GM21717 (cell line): ENCODE results near the gene WDR72.
"Not testable (repeated sequence)": the region's sequence is repeated elsewhere in the genome, so short reads cannot be mapped to it uniquely, and the experiment has no call there.

Experiments
- ATAC-seq: cut with Tn5 transposase; IDR thresholded peaks from one replicate; pipeline ENCODE4 v1.9.1; 2021; ENCODE audit warnings: mild to moderate bottlenecking, moderate library complexity; ENCODE audit not compliant: unreplicated experiment

The WDR72 gene

DNA sequence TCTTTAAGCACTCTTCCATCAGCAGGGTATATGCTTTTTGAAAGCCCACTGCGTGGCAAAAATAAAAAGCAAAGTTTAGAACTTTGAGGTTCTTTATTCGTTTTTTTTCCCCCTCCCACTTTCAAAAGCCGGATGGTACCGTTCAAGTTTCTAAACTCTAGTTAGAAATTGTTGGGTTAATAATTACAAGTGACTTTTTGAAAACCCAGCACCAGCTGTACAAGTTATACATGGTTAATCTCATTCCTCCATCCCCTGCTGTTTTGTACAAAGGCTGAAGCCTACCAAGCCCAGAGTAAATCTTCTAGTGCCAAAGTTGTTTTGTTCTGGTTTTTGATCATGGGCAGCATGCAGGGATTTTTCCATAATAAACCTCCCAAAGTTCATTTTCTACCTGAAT is 48.6 kb downstream of the WDR72 start:
- ATAC-seq: no peak

DNA sequence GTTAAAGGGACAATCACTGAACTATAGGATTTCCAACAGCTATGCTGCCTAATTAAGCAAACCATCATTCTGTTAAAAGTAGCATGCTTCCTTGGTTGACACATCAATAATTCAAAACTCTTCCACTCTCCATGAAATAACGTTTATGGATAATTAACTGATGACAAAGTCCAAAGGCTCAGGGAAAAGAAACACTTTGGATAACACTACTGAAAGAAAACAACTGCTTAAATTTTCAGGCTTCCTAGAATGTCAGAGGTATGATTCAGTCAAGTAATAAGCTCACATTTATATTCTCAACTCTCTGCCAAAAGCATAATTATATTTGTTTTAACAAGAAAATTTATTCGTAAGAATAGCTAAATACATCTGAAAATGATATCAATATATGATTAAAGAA is 49.6 kb downstream of the WDR72 start:
- no peak for ATAC-seq

DNA sequence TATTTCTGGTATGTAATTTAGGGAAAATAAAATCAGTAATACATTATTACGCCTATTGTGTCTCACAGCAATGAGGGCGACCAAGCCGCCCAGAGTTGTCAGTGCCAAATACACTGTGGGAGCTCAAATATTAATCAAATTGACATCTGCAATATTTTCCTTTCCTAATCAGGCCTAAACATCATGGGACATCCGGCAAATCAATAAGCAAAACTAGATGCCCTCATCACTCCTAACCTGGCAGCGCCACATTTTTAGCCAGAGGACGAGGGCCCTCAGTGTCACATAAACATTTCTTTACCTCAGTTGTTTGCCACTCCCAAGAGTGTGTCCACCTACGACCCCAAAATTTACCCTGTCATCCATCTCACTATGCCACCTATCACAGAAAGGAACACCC is 64.1 kb downstream of the WDR72 start:
- no peak for ATAC-seq

DNA sequence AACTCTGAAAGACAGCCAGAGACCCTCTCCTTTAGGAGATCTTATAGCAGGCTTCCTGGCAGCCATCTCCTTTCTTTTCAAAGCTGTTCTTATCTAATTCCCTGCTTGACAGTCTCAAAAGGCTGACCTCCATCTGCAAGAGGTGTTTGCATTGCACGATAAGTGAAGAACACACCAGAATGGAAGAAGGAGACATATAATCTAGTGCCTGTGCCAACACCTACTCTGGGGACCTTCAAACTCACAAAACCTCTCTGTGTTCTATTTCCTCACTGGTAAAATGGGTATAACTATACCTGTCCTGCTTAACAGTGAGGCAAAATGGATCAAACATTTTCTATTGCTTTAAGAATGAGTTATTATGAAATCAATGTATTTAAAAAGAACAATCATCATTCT is 65.0 kb downstream of the WDR72 start:
- no peak for ATAC-seq

DNA sequence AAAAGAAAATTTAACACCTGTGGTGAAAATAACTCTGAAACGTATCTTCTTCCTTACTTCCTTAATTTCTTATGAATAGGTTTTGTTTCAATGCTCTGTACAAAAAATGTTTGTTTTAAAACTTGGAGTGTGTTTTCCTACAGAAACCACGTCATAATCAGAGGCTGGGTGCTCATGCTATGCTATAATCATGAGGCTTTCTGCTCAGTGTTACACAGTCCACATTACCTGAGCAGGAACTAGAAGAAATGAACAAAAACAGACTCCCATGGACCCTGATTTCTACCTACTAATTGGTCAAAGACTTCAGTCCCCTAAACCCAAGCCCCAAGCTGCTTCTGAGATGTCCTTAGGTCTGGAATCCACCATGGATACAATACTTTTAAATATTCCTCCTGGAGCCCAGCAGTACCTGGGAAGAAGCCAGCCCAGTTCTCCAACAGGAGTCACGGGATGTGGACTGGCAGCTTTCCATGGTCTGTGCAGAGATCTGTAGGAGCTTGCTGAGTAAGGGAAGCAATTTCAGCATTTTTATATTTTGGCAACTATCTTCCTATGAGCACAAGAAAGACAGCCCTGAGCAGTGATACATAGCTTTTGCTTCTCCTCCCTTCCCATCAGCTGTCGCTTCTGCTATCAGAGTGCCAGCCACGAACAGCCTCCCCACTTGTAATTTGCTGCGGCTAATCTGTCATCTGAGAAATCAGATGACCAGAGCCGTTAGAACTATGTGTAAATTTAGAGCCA is 65.6 kb downstream of the WDR72 start:
- ATAC-seq: no peak

DNA sequence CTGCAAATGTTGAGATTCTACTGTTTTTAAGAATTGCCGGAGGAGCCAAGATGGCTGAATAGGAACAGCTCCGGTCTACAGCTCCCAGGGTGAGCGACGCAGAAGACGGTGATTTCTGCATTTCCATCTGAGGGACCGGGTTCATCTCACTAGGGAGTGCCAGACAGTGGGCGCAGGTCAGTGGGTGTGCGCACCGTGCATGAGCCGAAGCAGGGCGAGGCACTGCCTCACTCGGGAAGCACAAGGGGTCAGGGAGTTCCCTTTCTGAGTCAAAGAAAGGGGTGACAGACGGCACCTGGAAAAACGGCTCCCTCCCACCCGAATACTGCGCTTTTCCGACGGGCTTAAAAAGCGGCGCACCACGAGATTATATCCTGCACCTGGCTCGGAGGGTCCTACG is 75.3 kb downstream of the WDR72 start:
- not testable (repeated sequence) for ATAC-seq

DNA sequence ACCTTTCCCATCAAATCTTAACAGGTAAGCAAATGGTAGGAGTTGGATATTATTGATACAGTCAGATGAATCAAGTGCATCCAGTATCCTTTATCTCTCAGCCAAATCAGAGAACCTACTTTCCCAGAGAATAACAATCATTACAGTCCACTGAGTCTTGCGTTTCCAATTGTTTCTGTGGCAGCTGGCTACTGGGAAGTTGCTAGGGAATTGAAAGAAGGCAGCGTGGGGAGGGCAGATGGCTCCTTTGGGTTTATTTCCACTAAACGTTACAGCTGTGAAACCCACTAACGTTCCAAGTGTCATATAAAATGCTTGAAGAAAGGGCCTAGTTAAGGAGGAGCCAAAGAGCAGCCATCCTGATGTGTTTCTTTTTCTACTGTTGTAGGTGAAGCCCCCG is 78.4 kb downstream of the WDR72 start:
- no peak for ATAC-seq

DNA sequence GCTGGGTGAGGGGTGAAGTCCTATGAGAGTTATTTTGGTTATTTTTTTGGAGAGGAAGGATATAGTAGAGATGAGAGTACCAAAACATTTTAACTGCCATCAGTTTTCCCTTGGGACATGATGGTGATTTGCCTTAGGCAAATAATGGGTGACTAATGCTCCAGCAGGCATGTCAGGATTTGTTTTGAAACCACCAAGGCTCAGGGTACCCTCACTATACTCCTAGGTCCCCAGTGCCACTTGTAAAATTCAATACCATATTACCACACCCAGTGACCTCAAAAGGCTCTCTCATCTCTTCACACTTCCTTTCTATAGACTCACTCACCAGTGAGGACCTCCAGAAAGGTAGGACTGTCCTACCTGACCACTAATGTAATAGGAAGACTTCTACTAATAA is 83.6 kb downstream of the WDR72 start:
- no peak for ATAC-seq

DNA sequence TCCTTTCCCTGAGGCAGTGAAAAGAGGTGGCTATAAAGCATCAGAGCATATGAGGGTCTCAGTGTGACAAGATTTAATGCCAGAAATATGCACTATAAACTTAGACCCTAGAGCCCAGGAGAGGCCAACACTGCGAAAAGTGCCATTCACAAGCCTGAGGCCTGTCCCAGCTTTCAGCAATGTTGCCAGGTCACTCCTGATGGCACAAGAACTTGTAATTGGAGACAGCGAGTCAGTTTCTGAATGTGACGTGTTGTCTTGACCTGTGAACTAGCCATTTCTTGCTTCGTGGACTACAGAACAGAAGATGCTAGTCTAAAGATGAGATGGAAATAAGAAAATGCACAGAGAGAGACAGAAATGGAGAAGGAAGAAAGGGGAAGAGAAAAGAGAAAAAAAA is 87.9 kb downstream of the WDR72 start:
- ATAC-seq: no peak

DNA sequence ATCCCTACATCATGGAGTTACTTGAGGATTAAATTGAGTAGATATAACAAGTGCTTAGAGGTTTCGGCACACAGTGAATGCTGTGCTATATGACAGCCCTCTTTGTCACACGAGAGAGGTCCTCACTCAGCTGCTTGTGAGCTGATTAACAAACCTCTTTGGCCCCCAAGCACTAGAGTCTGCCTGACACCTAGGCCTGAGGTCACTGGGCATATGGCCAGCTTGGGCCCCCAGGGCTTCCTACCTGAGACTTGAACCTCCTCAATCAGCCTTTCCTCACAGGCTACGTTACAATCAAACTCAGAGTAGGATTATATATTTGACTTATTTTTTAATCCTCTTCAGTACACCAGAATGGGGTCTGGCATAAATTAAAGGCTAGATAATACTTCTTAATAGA is 88.8 kb downstream of the WDR72 start:
- ATAC-seq: no peak

DNA sequence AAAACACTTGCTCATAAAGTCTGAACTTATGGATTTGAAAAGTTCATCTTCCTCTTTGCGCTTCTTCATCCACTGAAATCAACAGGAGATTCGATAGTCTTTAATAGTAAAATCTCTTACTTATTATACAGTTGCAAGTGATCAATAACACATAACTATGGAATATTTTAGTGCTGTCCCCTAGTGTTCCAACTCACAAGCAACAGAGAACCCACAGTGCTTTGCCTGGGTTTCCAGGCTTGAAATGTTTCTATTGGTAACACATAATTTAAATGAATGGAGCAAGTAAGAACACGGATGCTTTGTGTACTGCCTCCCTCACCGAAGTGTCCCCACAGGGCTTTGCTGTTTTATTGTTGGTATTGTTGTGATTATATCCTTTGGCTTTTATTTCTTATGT is 93.5 kb downstream of the WDR72 start:
- no peak for ATAC-seq

DNA sequence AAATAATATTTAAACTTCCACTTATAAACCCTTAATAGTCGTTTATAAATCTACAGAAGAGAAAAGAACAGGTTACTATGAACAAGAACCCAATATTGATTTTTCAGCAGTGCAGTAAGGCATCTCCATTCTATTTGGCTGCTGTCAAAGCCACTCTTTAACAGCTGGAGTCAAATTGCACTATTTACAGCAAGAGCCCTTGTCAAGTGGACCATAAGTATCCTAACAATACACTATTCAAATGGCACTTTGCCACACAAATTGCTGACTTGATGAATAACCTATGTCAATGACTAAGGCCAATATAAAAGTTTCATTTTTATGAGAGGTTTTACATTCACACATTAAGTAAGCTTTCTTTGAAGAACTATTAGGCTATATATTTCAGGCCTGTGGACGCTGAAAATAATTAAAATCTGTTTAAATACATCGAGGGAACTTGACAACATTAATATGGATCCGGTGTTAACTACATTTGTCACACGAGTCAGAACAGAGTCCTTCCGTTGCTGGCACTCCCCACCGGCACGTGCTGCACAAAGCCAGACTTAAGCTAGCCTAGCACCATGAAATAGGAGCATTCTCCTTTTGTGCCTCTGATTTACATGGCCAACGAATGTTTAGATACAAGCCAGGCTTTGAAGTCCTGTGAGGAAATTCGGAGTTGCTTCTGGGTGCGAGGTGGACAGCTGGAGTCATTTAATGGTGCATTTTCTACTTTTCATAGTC is 100.5 kb downstream of the WDR72 start:
- ATAC-seq: no peak

DNA sequence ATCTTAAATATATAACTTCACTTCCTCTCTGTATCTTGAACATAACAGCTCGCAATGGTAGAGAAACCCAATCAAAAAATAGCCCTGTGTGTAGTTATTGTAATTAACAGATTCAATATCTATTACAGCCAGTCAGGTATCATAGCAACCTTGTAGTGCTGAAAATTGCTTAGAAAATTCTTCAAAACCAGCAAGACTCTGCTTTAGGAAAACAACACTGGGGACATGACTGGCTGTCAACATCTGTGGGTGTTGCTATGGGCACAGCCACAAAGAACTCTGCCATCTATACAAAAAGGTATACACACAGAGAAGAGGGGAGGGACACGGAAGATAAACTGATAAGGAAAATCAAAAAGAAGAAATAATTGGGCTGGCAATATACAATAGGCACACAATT is 101.2 kb downstream of the WDR72 start:
- ATAC-seq: no peak

DNA sequence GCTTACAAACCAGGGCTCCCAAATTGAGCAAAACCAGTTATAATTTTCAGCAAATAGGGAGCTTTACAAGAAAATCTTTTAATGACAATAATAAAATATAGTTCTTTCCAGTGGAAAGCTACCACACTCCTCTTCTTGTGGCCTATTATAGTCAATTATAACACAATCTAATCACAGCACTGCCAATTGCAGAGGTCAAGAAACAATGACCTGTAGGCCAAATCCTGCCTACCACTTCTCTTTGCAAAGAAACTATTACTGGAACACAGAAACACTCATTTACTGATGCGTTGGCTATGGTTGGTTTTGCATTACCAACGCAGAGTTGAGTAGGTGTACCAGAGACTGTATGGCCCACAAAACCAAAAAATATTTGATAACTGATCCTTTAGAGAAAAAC is 110.5 kb downstream of the WDR72 start:
- ATAC-seq: no peak

DNA sequence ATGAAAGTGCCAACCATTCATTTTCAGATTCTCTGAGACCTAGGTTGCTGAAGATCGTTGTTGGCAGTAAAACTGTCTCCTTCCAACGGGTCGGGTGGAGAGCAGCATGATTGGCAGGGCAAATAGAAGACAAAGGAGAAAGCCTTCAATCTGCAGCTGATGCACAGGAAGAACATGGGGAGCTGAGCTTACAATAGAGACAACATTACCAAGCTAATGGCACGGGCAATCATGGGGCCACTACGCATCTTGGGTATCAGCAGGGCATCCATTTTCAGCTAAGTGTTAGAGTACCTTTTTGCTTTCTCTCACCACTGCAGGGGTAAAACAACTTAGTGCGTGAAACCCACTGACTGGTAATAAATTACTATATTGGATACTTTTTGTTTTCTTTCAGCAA is 114.8 kb downstream of the WDR72 start:
- no peak for ATAC-seq

DNA sequence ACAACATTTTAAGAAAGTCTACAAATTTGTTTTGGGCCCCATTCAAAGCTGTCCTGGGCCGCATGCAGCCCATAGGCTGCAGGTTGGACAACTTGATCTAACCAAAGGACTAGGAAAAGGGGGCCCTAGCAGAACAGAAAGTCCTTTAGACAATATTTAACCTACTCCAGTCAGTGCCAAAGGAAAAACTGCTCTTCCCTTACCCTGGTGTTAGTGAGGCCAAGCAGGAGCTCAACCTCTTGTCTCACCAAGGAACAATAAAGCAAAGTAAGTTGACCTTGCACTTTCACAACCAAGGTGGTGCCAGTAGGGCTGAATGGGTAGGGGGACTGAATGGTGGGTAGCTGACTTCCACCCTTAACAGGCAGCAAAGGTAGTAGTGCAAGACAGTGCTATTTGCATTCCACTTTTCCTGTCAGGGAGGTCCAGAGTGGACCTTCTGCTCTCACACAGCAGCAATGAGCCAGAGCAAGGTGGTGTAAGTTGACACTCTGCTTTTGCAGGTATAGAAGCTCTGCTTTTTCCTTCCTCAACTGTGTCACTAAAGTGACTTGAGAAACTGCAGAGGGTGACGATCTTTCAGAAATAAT is 124.9 kb downstream of the WDR72 start:
- ATAC-seq: no peak

DNA sequence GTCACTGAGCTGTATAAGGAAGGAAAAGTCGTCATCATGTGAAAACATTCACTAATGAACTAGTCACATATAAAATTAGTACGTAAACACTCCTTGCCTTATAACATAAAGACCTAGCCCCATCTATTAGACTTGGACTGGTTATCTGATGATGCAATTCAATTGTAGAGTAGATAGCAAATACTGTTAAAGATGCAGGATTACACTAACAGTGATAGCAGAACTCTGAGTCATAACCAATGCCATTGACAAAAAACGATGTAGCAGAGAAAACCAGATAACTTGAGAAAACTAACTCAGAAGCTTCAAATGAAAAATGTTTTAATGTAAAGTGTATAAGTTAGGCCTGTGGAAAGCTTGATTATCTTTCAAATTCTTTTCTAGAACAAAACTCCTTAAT is 132.2 kb downstream of the WDR72 start:
- no peak for ATAC-seq

DNA sequence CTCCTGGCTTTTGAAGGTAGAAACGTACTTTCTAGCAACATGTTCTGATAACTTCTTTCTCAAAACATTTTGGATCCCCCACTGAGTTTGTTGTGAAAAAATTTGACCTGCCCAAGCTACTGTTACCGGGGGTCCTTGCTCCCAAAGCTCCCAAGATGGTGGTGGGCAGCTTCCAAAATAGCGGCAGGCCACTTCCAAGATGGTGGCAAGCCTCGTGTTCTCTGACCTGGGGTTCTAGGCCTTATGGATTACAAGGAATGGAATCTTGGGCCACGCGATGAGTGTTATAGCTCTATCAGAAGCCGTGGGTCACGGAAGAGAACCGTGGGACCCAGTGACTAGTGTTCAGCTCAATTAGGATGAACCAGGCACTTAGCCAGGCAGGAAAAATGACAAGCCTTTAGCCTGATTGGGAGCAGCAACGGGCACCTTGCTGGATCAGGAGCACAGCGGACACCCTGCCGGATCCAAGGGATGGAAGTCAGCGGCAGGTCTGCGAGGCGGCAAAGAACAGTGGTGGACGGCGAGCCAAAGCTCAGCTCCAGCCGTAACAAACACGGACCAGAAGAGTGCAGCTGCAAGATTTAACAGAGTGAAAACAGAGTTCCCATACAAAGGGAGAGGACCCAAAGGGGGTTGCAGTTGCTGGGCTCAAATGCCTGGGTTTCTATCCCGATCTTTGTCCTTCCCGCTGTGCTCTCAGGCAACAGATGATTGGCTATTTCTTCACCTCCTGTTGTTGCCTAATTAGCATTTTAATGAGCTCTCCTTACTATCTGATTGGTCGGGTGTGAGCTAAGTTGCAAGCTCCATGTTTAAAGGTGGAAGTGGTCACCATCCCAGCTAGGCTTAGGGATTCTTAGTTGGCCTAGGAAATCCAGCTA is 133.3 kb downstream of the WDR72 start:
- ATAC-seq: no peak

DNA sequence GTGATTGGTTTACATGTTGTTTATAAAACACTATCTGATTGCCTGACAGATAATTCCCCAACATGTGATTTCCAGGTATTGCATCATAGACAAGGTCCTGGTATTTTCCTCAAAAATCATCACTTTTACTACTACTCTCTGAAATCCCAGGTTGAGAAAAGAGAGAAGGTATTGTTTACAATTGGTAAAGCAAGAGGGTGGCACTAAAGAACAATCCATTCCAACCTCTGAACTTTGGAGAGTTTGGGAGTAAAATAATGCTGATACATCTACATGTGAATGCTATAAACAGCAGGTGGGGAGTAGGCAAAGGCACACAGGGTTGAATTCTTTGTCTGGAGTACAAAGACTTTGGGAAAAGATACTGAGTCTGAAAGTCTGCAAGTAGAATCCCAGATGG is 134.2 kb downstream of the WDR72 start:
- no peak for ATAC-seq

DNA sequence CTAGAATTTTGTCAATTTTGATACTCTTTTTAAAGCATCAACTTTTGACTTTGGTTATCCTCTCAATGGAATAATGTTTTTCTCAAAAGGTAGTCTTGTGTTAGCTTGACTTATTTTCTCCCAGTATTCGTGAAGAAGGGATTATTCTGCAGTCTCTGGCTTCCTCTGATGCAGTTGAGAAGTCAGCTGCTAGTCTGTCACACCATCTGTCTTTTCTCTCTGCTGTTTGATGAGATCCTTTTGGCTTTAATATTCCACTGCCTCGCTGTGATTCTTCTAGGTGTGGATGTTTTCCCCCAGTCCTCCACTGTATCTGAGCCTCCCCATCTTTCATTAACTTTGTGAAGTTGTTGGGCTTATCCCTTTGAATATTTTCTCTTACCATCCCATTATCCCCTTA is 141.0 kb downstream of the WDR72 start:
- ATAC-seq: no peak

DNA sequence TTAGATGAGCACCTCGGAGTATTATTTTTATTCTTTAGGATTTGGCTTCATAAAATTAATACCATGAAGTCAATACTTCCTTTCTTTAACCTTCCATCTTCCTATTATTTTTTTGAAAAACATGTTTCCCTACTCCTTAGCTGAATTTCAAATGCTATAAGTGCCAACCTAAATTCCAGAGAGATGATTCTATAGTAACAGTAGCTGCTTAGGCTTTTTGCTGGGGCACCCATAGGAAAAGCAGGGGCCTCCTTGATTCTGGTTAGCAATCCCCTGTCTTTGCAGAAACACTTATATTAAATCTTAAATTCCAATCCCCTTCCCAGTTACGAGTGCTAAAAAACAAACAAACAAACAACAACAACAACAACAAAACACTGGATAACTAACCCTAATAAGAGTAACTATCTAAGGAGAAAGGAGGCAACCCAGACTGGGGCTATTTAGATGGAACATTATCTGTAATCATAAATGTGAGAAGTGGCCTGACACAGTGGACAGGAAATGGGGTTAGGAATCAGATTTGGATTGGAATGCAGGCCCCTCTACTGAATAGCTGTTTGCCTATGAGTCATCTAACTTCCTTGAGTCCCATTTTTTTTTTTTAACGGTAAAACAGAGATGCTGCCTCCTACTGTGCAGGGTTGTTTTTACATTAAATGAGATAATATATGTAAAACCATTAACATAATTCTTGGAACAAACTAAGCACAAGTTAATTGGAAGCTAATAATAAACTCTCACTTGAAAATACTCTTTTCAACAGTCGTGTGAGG is 148.1 kb downstream of the WDR72 start:
- ATAC-seq: no peak
